NCI-H1417 (cell line): ENCODE data around the gene RPL29.
"Not testable (repeated sequence)": the region's sequence is repeated elsewhere in the genome, so short reads cannot be mapped to it uniquely, and the experiment has no call there.

Experiments used
- DNase-seq, 3 experiments: peaks; one replicate each; lab custom pipeline; 2025; lab: John Stamatoyannopoulos, UW

The RPL29 gene

GRCh38 chr3:52006017-52006819, 10.5 kb upstream of the RPL29 start:
- DNase-seq: no peak

GRCh38 chr3:52005571-52005986, 9.9 kb upstream of the RPL29 start:
- peak in 2 of 3 experiments; percentile 75 to 89 for DNase-seq

- DNase-seq: peak in 2 of 3 experiments; percentile 58 to 72
Measured at GRCh38 chr3:52004906-52005395, 9.3 kb upstream of the RPL29 start.

- peak in 2 of 3 experiments; percentile 11 to 60 for DNase-seq
Measured at GRCh38 chr3:52004163-52004787, 8.6 kb upstream of the RPL29 start.

GRCh38 chr3:52002748-52003147, 7.1 kb upstream of the RPL29 start:
- DNase-seq: peak in 1 of 3 experiments; percentile 7

GRCh38 chr3:52001443-52001974, 5.8 kb upstream of the RPL29 start:
- DNase-seq: peak; percentile 67 to 89 (median 76)

- DNase-seq: no peak
Measured at GRCh38 chr3:51999846-52000245, 4.2 kb upstream of the RPL29 start.

GRCh38 chr3:51998774-51999173, 3.1 kb upstream of the RPL29 start:
- DNase-seq: no peak

- DNase-seq: peak in 1 of 3 experiments; percentile 24
Measured at GRCh38 chr3:51997935-51998596, 2.4 kb upstream of the RPL29 start.

- DNase-seq: no peak
Measured at GRCh38 chr3:51997172-51997571, 1.5 kb upstream of the RPL29 start.

GRCh38 chr3:51994530-51994929, 1.2 kb downstream of the RPL29 start:
- DNase-seq: no peak

- DNase-seq: peak in 1 of 3 experiments; percentile 8
Measured at GRCh38 chr3:51993657-51994056, 2.0 kb downstream of the RPL29 start.

- DNase-seq: no peak
Measured at GRCh38 chr3:51992017-51992682, 3.5 kb downstream of the RPL29 start.

- DNase-seq: not testable (repeated sequence)
Measured at GRCh38 chr3:51990501-51990971, 5.2 kb downstream of the RPL29 start.

- no peak for DNase-seq
Measured at GRCh38 chr3:51988286-51989146, 7.2 kb downstream of the RPL29 start.

GRCh38 chr3:51987568-51987967, 8.1 kb downstream of the RPL29 start:
- DNase-seq: no peak

GRCh38 chr3:51986010-51986947, 9.4 kb downstream of the RPL29 start:
- DNase-seq: no peak

GRCh38 chr3:51985063-51985462, 10.6 kb downstream of the RPL29 start:
- no peak for DNase-seq

- DNase-seq: no peak
Measured at GRCh38 chr3:51984269-51984647, 11.4 kb downstream of the RPL29 start.
